GM20431 (cell line): ENCODE measurements around the gene FOXL3.
"Not testable (repeated sequence)": the region's sequence is repeated elsewhere in the genome, so short reads cannot be mapped to it uniquely, and the experiment has no call there.

Experiments used
- in situ Hi-C: fragments of 300-500 bp; cut with MseI, MboI; formaldehyde crosslinking; loops from one replicate; pipeline ENCODE4 v1.15.0; 2020; ENCODE audit warnings: low sequenced_read_pairs; ENCODE audit not compliant: unreplicated experiment

FOXL3 gene

GRCh38 chr7:289756-290553, at the start of gene FOXL3:
TSS of gene FOXL3 (plus strand) at chr7:290170. CDS start at chr7:290170, 0 bp downstream.
- in situ Hi-C loops = no loop called here

GRCh38 chr7:240887-241421, 49.0 kb upstream of the FOXL3 start:
- in situ Hi-C loops = no loop called here

- in situ Hi-C loops = no loop called here
Measured at GRCh38 chr7:241513-241912, 48.5 kb upstream of the FOXL3 start.

GRCh38 chr7:242826-243579, 47.0 kb upstream of the FOXL3 start:
- in situ Hi-C loops = not testable (repeated sequence)

DNA sequence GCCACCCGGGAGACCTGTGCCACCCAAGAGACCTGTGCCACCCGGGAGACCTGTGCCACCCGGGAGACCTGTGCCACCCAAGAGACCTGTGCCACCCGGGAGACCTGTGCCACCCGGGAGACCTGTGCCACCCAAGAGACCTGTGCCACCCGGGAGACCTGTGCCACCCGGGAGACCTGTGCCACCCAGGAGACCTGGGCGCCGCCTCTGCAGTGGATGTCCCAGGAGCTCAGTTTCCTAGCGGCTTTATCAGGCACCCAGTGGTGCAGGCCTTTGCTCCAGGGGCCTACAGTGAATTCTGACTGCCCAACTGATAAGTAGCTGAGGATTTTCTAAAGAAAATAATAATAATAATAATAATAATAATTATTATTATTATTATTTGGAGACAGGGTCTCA, 46.4 kb upstream of the FOXL3 start:
- in situ Hi-C loops = not testable (repeated sequence)

- in situ Hi-C loops = no loop called here
Measured at GRCh38 chr7:244974-245373, 45.0 kb upstream of the FOXL3 start.

DNA sequence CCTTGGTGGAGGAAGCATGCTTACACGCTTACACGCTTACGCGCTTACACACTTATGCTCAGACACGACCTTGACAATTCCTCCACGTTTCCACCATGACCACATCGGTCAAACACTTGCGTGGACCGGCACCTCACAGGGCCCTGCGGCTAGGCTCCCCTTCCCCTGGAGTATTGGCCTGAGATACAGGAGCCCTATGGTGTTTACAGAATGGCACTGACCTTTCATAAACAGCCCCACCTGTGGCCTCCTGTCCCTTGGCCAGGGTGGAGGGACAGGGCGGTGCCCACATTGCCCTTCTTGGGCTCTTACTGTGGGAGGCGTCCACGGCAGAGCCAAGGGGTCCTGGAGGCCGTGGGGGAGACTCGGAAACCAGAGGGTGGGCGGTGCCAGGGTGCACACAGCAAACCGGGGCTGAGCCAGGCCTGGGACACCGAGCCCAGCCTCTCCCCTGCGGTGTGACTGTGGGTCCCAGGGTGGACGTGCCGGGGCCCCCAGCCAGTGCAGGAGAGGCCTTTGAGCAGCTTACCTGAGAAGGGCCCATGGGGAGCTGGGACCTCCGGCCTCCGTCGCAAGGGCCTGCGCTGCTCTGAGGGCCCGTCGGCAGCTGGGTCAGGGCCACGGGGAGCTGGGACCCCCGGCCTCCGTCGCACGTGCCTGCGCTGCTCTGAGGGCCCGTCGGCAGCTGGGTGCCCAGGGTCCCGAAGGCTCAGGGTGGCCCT, 44.2 kb upstream of the FOXL3 start:
- in situ Hi-C loops = no loop called here

DNA sequence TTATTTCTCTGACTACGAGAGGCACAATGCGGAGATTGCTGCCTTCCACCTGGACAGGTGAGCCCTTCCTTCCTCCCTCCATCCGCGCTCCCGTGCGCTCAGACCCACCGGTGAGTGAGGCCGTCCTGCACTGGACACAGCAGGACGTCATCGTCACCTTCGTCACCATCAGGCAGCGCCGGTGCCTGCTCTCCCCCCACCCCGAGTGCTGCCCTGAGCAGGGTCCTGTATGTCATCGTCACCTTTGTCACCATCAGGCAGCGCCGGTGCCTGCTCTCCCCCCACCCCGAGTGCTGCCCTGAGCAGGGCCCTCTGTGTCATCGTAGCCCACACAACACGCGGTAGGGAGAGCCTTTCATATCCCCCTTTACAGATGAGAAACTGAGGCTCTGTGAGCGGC, 43.5 kb upstream of the FOXL3 start:
- in situ Hi-C loops = no loop called here

- in situ Hi-C loops = no loop called here
Measured at GRCh38 chr7:247181-247580, 42.8 kb upstream of the FOXL3 start.

GRCh38 chr7:247636-248035, 42.3 kb upstream of the FOXL3 start:
- in situ Hi-C loops = no loop called here

DNA sequence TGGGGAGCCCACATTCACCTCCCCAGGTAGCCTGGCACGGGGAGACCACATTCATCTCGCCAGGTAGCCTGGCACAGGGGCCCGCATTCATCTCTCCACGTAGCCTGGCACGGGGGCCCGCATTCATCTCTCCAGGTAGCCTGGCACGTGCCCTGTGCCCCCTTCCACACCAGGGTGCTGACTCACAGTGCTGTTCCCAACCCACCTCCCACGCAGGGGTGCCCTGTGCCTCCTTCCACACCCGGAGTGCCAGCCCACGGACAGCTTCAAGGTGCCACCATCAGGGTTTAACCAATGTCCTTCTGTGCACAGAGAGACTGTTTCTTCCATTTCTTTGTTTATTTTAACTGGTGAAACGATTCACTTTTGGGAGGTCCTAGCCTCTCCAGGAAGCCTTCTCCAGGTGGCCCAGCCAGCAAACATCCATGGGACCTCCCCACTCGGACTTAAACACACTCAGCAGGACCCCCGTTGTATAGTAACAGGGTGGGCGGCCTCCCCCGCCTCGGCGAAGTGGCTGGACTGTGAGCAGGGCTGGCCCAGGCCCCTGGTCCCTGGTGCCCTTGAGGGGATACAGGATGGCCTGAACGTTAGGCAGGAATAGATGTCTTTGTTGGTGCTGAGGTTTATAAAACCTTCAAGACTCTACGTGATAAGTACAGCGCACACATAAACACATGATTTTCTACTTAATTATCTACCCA, 41.1 kb upstream of the FOXL3 start:
- in situ Hi-C loops = no loop called here

GRCh38 chr7:249989-250388, 40.0 kb upstream of the FOXL3 start:
- in situ Hi-C loops = no loop called here

DNA sequence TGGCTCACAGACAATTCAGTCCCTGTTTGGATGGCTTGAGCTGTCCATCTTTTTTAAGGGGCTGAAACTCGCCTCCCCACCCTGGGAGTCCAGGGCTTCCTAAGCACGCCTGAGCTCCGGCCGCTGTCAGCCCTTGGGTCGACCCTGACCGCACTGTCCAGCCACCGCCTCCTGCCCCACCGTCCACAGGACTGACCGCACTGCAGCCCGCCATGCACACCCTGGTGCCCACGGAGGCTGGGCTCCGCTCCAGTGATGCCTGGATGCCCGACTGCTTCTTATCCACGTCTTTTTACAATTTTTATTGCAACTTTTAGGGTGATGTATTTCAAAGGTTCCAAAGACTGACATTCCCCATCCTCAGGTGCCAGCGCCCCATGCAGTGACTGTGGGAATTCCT, 39.4 kb upstream of the FOXL3 start:
- in situ Hi-C loops = no loop called here

- in situ Hi-C loops = no loop called here
Measured at GRCh38 chr7:251005-251404, 39.0 kb upstream of the FOXL3 start.

GRCh38 chr7:251446-252175, 38.4 kb upstream of the FOXL3 start:
- in situ Hi-C loops = no loop called here

DNA sequence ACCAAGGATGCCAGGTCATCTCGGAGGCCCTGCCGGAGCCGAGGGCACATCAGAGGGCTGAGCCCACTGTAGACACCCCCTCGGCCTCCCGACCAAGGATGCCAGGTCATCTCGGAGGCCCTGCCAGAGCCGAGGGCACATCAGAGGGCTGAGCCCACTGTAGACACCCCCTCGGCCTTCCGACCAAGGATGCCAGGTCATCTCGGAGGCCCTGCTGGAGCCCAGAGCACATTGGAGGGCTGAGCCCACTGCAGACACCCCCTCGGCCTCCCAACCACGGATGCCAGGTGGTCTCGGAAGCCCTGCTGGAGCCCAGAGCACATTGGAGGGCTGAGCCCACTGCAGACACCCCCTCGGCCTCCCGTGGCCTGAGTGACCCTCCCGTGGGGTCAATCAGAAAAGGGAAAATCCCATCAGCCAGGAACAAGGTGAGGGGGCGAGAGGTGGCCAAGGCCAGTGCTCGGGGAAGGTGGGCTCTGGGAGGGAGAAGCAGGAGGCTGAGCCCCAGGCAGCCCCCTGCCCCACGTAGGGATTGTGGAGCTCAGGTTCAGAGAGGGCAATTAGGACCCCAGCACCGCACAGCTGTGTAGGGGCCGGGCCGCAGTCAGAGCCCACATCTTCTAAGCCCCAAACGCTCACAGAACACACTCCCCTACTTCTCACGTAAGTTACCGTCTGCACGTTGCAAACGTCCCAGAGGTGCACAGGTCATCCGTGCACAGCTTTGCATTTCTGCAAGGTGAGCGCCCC, 37.6 kb upstream of the FOXL3 start:
- in situ Hi-C loops = no loop called here

GRCh38 chr7:252981-253380, 37.0 kb upstream of the FOXL3 start:
- in situ Hi-C loops = no loop called here

- in situ Hi-C loops = no loop called here
Measured at GRCh38 chr7:253581-254336, 36.2 kb upstream of the FOXL3 start.
